Measurements from ENCODE around the gene MTX1. TPM values are rescaled to one million over a fixed set of nuclear protein-coding genes. Genes with fewer than 3 reads are reported as not detected.

MTX1 gene
- total RNA-seq, 3 donors from 2014 or later, result 41.1 to 50.8 (median 44.8) TPM

- Histone ChIP-seq H3K9me3 (no peaks in the 10 kb centered on the region), H3K36me3 (no peaks in the 10 kb centered on the region), H3K27ac (peak overlapping the region; percentile 87 to 91), H3K27me3 (no peaks in the 10 kb centered on the region), H3K4me1 (peaks cover 0 to 16% of the 10 kb centered on the region in 2 donors), H3K4me3 (no peak overlapping the region)
- TF ChIP-seq POLR2A (IDR thresholded peaks at IDR 0.05), result no peak
- TF ChIP-seq CTCF (IDR thresholded peaks at IDR 0.05), result no peak
- TF ChIP-seq POLR2AphosphoS5 (IDR thresholded peaks at IDR 0.05), result no peak
- DNase-seq (ENCODE audit: low spot score in 2 of 2), result no peak
- intact Hi-C loops (cut with DNase I; ENCODE audit: low total_unique reads), result no loop called here
Measured at GRCh38 chr1:155184351-155184811, 24.1 kb upstream of the MTX1 start.

GRCh38 chr1:155184835-155185782 lies 23.4 kb upstream of the MTX1 start:
- Histone ChIP-seq H3K4me1 (peaks cover 0 to 14% of the 10 kb centered on the region in 2 donors), H3K27ac (peak overlapping the region; percentile 87 to 91), H3K9me3 (no peaks in the 10 kb centered on the region), H3K36me3 (no peaks in the 10 kb centered on the region), H3K4me3 (no peak overlapping the region), H3K27me3 (no peaks in the 10 kb centered on the region)
- intact Hi-C loops (cut with DNase I; ENCODE audit: low total_unique reads), result no loop called here
- peak in 1 of 2 donors; percentile 62 for DNase-seq (ENCODE audit: low spot score in 2 of 2)
- TF ChIP-seq POLR2A (IDR thresholded peaks at IDR 0.05), result no peak
- no peak for TF ChIP-seq CTCF (IDR thresholded peaks at IDR 0.05)
- TF ChIP-seq POLR2AphosphoS5 (IDR thresholded peaks at IDR 0.05), result no peak

- TF ChIP-seq POLR2A (IDR thresholded peaks at IDR 0.05) (no peak), CTCF (IDR thresholded peaks at IDR 0.05) (no peak), POLR2AphosphoS5 (IDR thresholded peaks at IDR 0.05) (no peak)
- H3K9me3 ChIP-seq, result no peaks in the 10 kb centered on the region
- H3K27me3 ChIP-seq, result no peaks in the 10 kb centered on the region
- H3K4me1 ChIP-seq, result peaks cover 0 to 14% of the 10 kb centered on the region in 2 donors
- H3K4me3 ChIP-seq, result no peak overlapping the region
- intact Hi-C loops (cut with DNase I; ENCODE audit: low total_unique reads), result no loop called here
- H3K36me3 ChIP-seq, result no peaks in the 10 kb centered on the region
- DNase-seq (ENCODE audit: low spot score in 2 of 2), result no peak
- H3K27ac ChIP-seq, result peak overlapping the region; percentile 87 to 91
Measured at GRCh38 chr1:155185783-155186066, 22.8 kb upstream of the MTX1 start.

- peaks cover 0 to 14% of the 10 kb centered on the region in 2 donors for H3K4me1 ChIP-seq
- no peaks in the 10 kb centered on the region for H3K9me3 ChIP-seq
- no peak for DNase-seq (ENCODE audit: low spot score in 2 of 2)
- peak overlapping the region; percentile 87 to 91 for H3K27ac ChIP-seq
- intact Hi-C loops (cut with DNase I; ENCODE audit: low total_unique reads), result no loop called here
- no peak overlapping the region for H3K4me3 ChIP-seq
- H3K27me3 ChIP-seq, result no peaks in the 10 kb centered on the region
- TF ChIP-seq POLR2AphosphoS5 (IDR thresholded peaks at IDR 0.05) (no peak), CTCF (IDR thresholded peaks at IDR 0.05) (no peak), POLR2A (IDR thresholded peaks at IDR 0.05) (no peak)
- H3K36me3 ChIP-seq, result no peaks in the 10 kb centered on the region
Measured at GRCh38 chr1:155186067-155186793, 22.3 kb upstream of the MTX1 start.
